Measurements from ENCODE around the gene PLCXD1.

The PLCXD1 gene

DNA sequence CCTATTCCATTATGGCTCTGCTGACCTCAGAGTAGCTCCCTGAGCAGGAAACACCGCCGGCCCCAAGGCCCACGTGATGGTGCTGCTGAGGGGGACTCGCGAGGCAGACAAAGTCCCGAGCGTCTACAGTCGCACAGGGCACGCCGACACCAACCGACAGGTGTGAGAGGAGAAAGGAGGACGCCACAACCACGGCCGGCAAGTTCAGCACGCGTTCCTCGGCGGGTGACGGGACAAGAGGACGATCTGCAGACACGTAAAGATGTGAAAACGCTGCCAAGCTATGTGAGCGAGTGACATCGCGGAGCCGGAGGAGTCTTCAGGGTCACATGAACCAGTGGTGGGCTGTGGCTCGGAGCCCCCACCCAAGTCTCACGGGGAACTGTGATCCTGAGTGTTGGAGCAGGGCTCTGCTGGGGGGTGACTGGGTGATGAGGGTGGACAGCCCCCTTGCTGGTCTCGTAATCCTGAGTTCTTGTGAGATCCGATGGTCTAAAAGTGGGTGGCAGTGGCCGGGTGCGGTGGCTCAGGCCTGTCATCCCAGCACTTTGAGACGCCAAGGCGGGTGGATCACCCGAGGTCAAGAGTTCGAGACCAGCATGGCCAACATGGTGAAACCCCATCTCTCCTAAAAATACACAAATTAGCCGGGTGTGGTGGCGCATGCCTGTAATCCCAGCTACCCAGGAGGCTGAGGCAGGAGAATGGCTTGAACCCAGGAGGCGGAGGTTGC is 71.6 kb downstream of the PLCXD1 start:
- DNase-seq, result no peak

Data from activated CD4-positive, alpha-beta T cell treated with anti-CD3 and anti-CD28 coated beads, Interleukin-2, Interleukin-6, amounts not matched to agents 100 ng/mL and 50 ng/mL, durations not matched to agents 16 hours and 8 hours (primary cell).